GM12878 (cell line): ENCODE data around the gene GJC1. TPM values are rescaled to one million over a fixed set of nuclear protein-coding genes. Genes with fewer than 3 reads are reported as not detected.
"Not testable (repeated sequence)": the region's sequence is repeated elsewhere in the genome, so short reads cannot be mapped to it uniquely, and the experiment has no call there.

Experiments
- ATAC-seq: fragments of 200-7000 bp; cut with Tn5 transposase; 3 replicates; pipeline ENCODE4 v1.9.1; 2020; ENCODE audit warnings: mild to moderate bottlenecking, moderate library complexity
- BruUV-seq: library from RNA; stranded (reverse); fragments of 400-500 nt; replicated peaks from 2 replicates; lab custom pipeline; 2021; lab: Mats Ljungman, UMichigan
- CTCF ChIA-PET: fragments of 300-600 bp; sonication (Branson Sonifier 250); formaldehyde crosslinking; extraction: SDS; loops from one replicate; lab custom pipeline; 2021; ENCODE audit warnings: inconsistent platforms; lab: Yijun Ruan, JAX
- POLR2A ChIA-PET: fragments of 350-600 bp; formaldehyde crosslinking; extraction: SDS; loops from one replicate; lab custom pipeline; 2021; ENCODE audit warnings: inconsistent platforms; lab: Charles Lee
- RAD21 ChIA-PET: fragments of 300-600 bp; sonication (Branson Sonifier 250); formaldehyde crosslinking; loops from one replicate; lab custom pipeline; 2023; ENCODE audit warnings: antibody characterized with exemption; ENCODE audit not compliant: unreplicated experiment; lab: Charles Lee
- SMC1A ChIA-PET: fragments of 300-600 bp; sonication (Branson Sonifier 250); formaldehyde crosslinking; loops from one replicate; lab custom pipeline; 2023; ENCODE audit not compliant: unreplicated experiment, uncharacterized antibody; lab: Charles Lee
- DNase-seq: peaks from one replicate; pipeline ENCODE4 v3.0.0-alpha.2; 2011; ENCODE audit warnings: low read depth, low spot score
- FAIRE-seq: peaks from 3 replicates; lab custom pipeline; 2011; peaks lifted over from hg19 to GRCh38; lab: Jason Lieb, UNC
- H2AFZ ChIP-seq: 2 replicates; pipeline ENCODE4 v1.6.0; 2011; ENCODE audit warnings: low read depth, low read length, control low read depth; ENCODE audit not compliant: control insufficient read depth
- H3K27ac ChIP-seq: 2 replicates; pipeline ENCODE4 v1.5.1; 2011; ENCODE audit warnings: control low read depth; ENCODE audit not compliant: control insufficient read depth, insufficient read depth
- H3K27me3 ChIP-seq, 2 experiments: replicated peaks in 1 of 2; 2 replicates each; pipeline versions ENCODE4 v1.6.0 to v1.6.1; 2011; ENCODE audit warnings: low read length in 1 of 2; ENCODE audit not compliant: control insufficient read depth in 2 of 2, insufficient read depth in 2 of 2
- H3K36me3 ChIP-seq, 2 experiments: 2 replicates each; pipeline ENCODE4 v1.5.1; 2011; ENCODE audit warnings: low read length in 1 of 2; ENCODE audit not compliant: control insufficient read depth in 2 of 2, insufficient read depth in 2 of 2
- H3K4me1 ChIP-seq: 2 replicates; pipeline ENCODE4 v1.6.1; 2011; ENCODE audit warnings: mild to moderate bottlenecking, low read length, moderate library complexity, mixed read lengths; ENCODE audit not compliant: control insufficient read depth, insufficient read depth
- H3K4me2 ChIP-seq: 2 replicates; pipeline ENCODE4 v1.6.0; 2011; ENCODE audit warnings: control low read depth; ENCODE audit not compliant: control insufficient read depth, insufficient read depth
- H3K4me3 ChIP-seq: fragments of 200-600 bp; sonication (generic); 2 replicates; pipeline ENCODE4 v1.5.1; 2016
- H3K79me2 ChIP-seq: 2 replicates; pipeline ENCODE4 v1.6.0; 2011; ENCODE audit warnings: low read length; ENCODE audit not compliant: control insufficient read depth, insufficient read depth
- H3K9ac ChIP-seq: 2 replicates; pipeline ENCODE4 v1.8.0; 2011; ENCODE audit warnings: low read length, control low read depth, mixed read lengths; ENCODE audit not compliant: control insufficient read depth, insufficient read depth
- H3K9me3 ChIP-seq: replicated peaks from 3 replicates; pipeline ENCODE4 v1.5.1; 2011; ENCODE audit warnings: mild to moderate bottlenecking, low read length; ENCODE audit not compliant: control insufficient read depth, insufficient read depth
- H4K20me1 ChIP-seq: 2 replicates; pipeline ENCODE4 v1.6.0; 2011; ENCODE audit not compliant: control insufficient read depth, insufficient read depth
- BACH1 ChIP-seq: fragments of 450-650 bp; IDR thresholded peaks from 2 replicates; pipeline ENCODE4 v1.6.1; 2017; ENCODE audit warnings: mild to moderate bottlenecking, borderline replicate concordance
- CEBPB ChIP-seq, 2 experiments: fragments of 150-350 bp in 1 of 2; IDR thresholded peaks; 2 replicates each; pipeline ENCODE4 v1.6.1; 2012 to 2014; ENCODE audit warnings: low read depth in 2 of 2, low read length in 2 of 2, borderline replicate concordance in 1 of 2, inconsistent platforms in 1 of 2
- CREB1 ChIP-seq: IDR thresholded peaks from 2 replicates; pipeline ENCODE4 v1.6.1; 2012; ENCODE audit warnings: low read depth, mild to moderate bottlenecking, inconsistent platforms
- JUNB ChIP-seq: IDR thresholded peaks from 2 replicates; pipeline ENCODE4 v1.6.1; 2016; ENCODE audit warnings: antibody characterized with exemption, mild to moderate bottlenecking
- TCF12 ChIP-seq: IDR thresholded peaks from 2 replicates; pipeline ENCODE4 v1.6.1; 2011; ENCODE audit warnings: low read depth, mild to moderate bottlenecking, low read length
- WRNIP1 ChIP-seq: IDR thresholded peaks from 2 replicates; pipeline ENCODE4 v1.6.1; 2011; ENCODE audit warnings: low read depth, low read length, improper control_type of control experiment, borderline replicate concordance
- WGBS: methylation state at CpG from one replicate; pipeline ENCODE4 v1.1.6; 2016; ENCODE audit warnings: low lambda C conversion rate; ENCODE audit not compliant: insufficient replicate concordance, insufficient coverage; ENCODE audit errors: missing lambda C conversion rate; 5-methylcytosine and 5-hydroxymethylcytosine counted together
- in situ Hi-C: fragments of 300-500 bp; cut with MboI; formaldehyde crosslinking; loops from 9 replicates; pipeline ENCODE4 v1.14.3; 2018; ENCODE audit warnings: mixed read lengths
- intact Hi-C: fragments of 100-400 bp; cut with micrococcal nuclease; formaldehyde crosslinking; loops from one replicate; pipeline ENCODE4 v1.14.2; 2022; ENCODE audit not compliant: unreplicated experiment
- polyA plus RNA-seq, 11 experiments: library from polyadenylated mRNA; depleted of rRNA in 4 of 11; unstranded in 6 of 11; stranded (reverse) in 5 of 11; fragments of >200 nt; fragmentation: Nextera tagmentation in 4 of 11; fragmentation: Illumina TruSeq in 1 of 11; extraction: Ambion mirVana in 4 of 11; extraction: Trizol in 1 of 11; gene quantifications; 1 replicate in 1 of 11; 2 replicates in 10 of 11; pipeline versions ENCODE4 v1.2.1 to v1.2.3, GENCODE V29; 2011 to 2016; ENCODE audit warnings: inconsistent platforms in 2 of 11, missing spikeins in 2 of 11, low read depth in 1 of 11
- total RNA-seq, 4 experiments: library from RNA; depleted of rRNA in 3 of 4; stranded (reverse); fragments of >200 nt in 3 of 4; fragmentation: Illumina TruSeq in 1 of 4; extraction: Trizol in 1 of 4; gene quantifications; 2 replicates each; pipeline versions ENCODE4 v1.2.1 to v1.2.3, GENCODE V29; 2013 to 2021
- TF ChIP-seq, protein P1 (sequence below): fragments of 450-650 bp; IDR thresholded peaks from 2 replicates; pipeline ENCODE4 v1.6.1; 2017; ENCODE audit warnings: borderline replicate concordance
- TF ChIP-seq, protein P2 (sequence below): fragments of 450-650 bp; IDR thresholded peaks from 2 replicates; pipeline ENCODE4 v1.6.1; 2017; ENCODE audit warnings: antibody characterized with exemption, mild to moderate bottlenecking, moderate library complexity

The GJC1 gene
- total and polyA plus RNA-seq, 10 of the 15 experiments (the other 5 are each of a cell fraction or from before 2014, with no cell fraction given) = 0.37 to 3.4 (median 0.90) TPM

DNA sequence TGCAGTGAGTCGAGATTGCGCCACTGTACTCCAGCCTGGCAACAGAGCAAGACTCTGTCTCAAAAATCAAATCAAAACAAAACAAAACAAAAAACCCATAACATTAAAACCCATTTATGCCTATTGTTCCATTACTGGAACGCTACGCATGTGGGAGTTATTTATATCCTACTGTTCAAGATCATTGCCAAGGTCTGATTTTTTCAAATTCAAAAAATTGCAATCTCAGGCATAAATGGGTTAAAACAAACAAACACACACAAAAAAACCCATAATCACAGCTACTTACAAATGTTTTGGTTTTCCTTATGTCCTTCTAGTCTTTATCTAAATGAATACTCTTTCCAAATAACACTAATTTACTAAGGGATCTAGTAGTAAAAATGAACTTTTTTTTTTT, 17.8 kb downstream of the GJC1 start:
- no TSS peak for BruUV-seq
- no peak for TF ChIP-seq TCF12
- TF ChIP-seq BACH1 = no peak
- TF ChIP-seq CEBPB (IDR thresholded peaks at IDR 0.05; ENCODE audit: borderline replicate concordance in 1 of 2, low read depth in 2 of 2, low read length in 2 of 2) = no peak
- TF ChIP-seq, protein P1, sequence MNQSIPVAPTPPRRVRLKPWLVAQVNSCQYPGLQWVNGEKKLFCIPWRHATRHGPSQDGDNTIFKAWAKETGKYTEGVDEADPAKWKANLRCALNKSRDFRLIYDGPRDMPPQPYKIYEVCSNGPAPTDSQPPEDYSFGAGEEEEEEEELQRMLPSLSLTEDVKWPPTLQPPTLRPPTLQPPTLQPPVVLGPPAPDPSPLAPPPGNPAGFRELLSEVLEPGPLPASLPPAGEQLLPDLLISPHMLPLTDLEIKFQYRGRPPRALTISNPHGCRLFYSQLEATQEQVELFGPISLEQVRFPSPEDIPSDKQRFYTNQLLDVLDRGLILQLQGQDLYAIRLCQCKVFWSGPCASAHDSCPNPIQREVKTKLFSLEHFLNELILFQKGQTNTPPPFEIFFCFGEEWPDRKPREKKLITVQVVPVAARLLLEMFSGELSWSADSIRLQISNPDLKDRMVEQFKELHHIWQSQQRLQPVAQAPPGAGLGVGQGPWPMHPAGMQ = no peak
- TF ChIP-seq WRNIP1 = no peak
- no peak for TF ChIP-seq JUNB
- TF ChIP-seq, protein P2, sequence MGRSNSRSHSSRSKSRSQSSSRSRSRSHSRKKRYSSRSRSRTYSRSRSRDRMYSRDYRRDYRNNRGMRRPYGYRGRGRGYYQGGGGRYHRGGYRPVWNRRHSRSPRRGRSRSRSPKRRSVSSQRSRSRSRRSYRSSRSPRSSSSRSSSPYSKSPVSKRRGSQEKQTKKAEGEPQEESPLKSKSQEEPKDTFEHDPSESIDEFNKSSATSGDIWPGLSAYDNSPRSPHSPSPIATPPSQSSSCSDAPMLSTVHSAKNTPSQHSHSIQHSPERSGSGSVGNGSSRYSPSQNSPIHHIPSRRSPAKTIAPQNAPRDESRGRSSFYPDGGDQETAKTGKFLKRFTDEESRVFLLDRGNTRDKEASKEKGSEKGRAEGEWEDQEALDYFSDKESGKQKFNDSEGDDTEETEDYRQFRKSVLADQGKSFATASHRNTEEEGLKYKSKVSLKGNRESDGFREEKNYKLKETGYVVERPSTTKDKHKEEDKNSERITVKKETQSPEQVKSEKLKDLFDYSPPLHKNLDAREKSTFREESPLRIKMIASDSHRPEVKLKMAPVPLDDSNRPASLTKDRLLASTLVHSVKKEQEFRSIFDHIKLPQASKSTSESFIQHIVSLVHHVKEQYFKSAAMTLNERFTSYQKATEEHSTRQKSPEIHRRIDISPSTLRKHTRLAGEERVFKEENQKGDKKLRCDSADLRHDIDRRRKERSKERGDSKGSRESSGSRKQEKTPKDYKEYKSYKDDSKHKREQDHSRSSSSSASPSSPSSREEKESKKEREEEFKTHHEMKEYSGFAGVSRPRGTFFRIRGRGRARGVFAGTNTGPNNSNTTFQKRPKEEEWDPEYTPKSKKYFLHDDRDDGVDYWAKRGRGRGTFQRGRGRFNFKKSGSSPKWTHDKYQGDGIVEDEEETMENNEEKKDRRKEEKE = no peak
- TF ChIP-seq CREB1 = no peak
- TF ChIP-seq, all 136 proteins: peak for 0
- in situ Hi-C loops = no loop called here
- CTCF ChIA-PET = no interaction called here
- ATAC-seq (no peak), FAIRE-seq (no peak), DNase-seq (no peak)
- Histone ChIP-seq H3K4me2 (no peak overlapping the region), H3K4me1 (no peaks in the 10 kb centered on the region), H3K79me2 (no peaks in the 10 kb centered on the region), H3K4me3 (no peak overlapping the region), H3K9ac (no peak overlapping the region), H3K27me3 (no peaks in the 10 kb centered on the region), H2AFZ (no peak overlapping the region), H3K36me3 (no peaks in the 10 kb centered on the region), H3K27ac (no peak overlapping the region), H4K20me1 (no peaks in the 10 kb centered on the region), H3K9me3 (no peaks in the 10 kb centered on the region)
- RAD21 ChIA-PET = no interaction called here
- intact Hi-C loops = no loop called here
- SMC1A ChIA-PET = no interaction called here
- POLR2A ChIA-PET = interaction anchor here (0.6 kb wide), 2 partner anchors 108 to 240 kb away, joined by 3 read pairs; no protein-coding TSS in a partner anchor
- 97% methylated on average over 4 of the region's 4 CpGs for WGBS

DNA sequence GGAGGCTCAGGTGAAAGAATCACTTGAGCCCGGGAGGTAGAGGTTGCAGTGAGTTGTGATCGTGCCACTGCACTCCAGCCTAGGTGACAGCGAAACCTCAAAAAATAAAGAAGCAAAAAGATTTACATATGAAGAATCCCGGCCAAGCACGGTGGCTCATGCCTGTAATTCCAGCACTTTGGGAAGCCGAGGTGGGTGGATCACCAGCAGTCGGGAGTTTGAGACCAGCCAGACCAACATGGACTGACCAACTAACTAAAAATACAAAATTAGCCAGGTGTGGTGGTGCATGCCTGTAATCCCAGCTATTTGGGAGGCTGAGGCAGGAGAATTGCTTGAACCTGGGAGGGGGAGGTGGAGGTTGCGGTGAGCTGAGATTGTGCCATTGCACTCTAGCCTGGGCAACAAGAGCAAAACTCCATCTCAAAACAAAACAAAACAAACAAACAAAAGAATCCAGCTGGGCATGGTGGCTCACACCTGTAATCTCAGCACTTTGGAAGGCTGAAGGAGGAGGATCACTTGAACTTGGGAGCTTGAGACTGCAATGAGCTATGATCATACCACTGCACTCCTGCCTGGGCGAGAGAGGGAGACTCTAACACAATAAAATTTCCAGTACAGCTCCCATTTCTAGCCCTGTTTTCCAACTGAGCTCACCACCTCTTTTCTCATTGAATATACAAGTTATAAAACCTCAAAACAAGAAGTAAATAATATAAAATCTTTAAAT, 21.3 kb downstream of the GJC1 start:
- H3K27me3 ChIP-seq, SMC1A ChIA-PET, H3K36me3 ChIP-seq, RAD21 ChIA-PET, BruUV-seq, H3K9ac ChIP-seq, intact Hi-C loops, H3K4me1 ChIP-seq, H4K20me1 ChIP-seq, H2AFZ ChIP-seq, H3K79me2 ChIP-seq, ATAC-seq, H3K9me3 ChIP-seq, in situ Hi-C loops, H3K27ac ChIP-seq, H3K4me3 ChIP-seq, DNase-seq, POLR2A ChIA-PET, FAIRE-seq, H3K4me2 ChIP-seq: not testable (repeated sequence)
- CTCF ChIA-PET = interaction anchor here (0.8 to 1.2 kb wide), 2 partner anchors 28 to 55 kb away, joined by 4 read pairs; no protein-coding TSS in a partner anchor
- 63% methylated on average over 9 of the region's 9 CpGs for WGBS
